Keratinocyte (primary cell): ENCODE results near the gene FAM20C. TPM values are rescaled to one million over a fixed set of nuclear protein-coding genes. Genes with fewer than 3 reads are reported as not detected.
A peak's percentile ranks its signal among the peaks of the same experiment; 100 is the strongest.

Source experiments
- DNase-seq: peaks from one replicate; pipeline ENCODE4 v3.0.0-alpha.2; 2011; ENCODE audit warnings: low read depth, missing footprints, low spot score
- FAIRE-seq: peaks from 2 replicates; lab custom pipeline; 2011; peaks lifted over from hg19 to GRCh38; lab: Jason Lieb, UNC
- H2AFZ ChIP-seq: 2 replicates; pipeline ENCODE4 v1.6.0; 2012; ENCODE audit warnings: low read length, control low read depth, inconsistent platforms; ENCODE audit not compliant: control insufficient read depth
- H3K27ac ChIP-seq: 2 replicates; pipeline ENCODE4 v1.5.1; 2011; ENCODE audit warnings: low read length; ENCODE audit not compliant: control insufficient read depth, insufficient read depth
- H3K27me3 ChIP-seq: 3 replicates; pipeline ENCODE4 v1.6.0; 2011; ENCODE audit warnings: low read length; ENCODE audit not compliant: control insufficient read depth, insufficient read depth; ENCODE audit errors: extremely low read depth
- H3K36me3 ChIP-seq, 2 experiments: 2 replicates in 1 of 2; 3 replicates in 1 of 2; pipeline ENCODE4 v1.5.1; 2011; ENCODE audit warnings: low read length in 2 of 2, mild to moderate bottlenecking in 1 of 2; ENCODE audit not compliant: control insufficient read depth in 2 of 2, insufficient read depth in 2 of 2; ENCODE audit errors: extremely low read depth in 1 of 2
- H3K4me1 ChIP-seq: 3 replicates; pipeline ENCODE4 v1.5.1; 2011; ENCODE audit warnings: low read length; ENCODE audit not compliant: control insufficient read depth, insufficient read depth; ENCODE audit errors: extremely low read depth
- H3K4me2 ChIP-seq: 3 replicates; pipeline ENCODE4 v1.6.0; 2011; ENCODE audit warnings: low read depth, low read length; ENCODE audit not compliant: control insufficient read depth, insufficient read depth; ENCODE audit errors: extremely low read depth
- H3K4me3 ChIP-seq, 3 experiments: fragments of 200-600 bp in 1 of 3; sonication (generic) in 1 of 3; 2 replicates in 2 of 3; 3 replicates in 1 of 3; pipeline ENCODE4 v1.5.1; 2011 to 2016; ENCODE audit warnings: low read length in 3 of 3, mild to moderate bottlenecking in 3 of 3, control low read depth in 2 of 3, inconsistent platforms in 1 of 3, low read depth in 1 of 3, mixed read lengths in 1 of 3, mixed run types in 1 of 3, moderate library complexity in 1 of 3; ENCODE audit not compliant: control insufficient read depth in 2 of 3, insufficient read depth in 2 of 3; ENCODE audit errors: extremely low read depth in 1 of 3
- H3K79me2 ChIP-seq: 2 replicates; pipeline ENCODE4 v1.6.0; 2012; ENCODE audit warnings: low read length; ENCODE audit not compliant: control insufficient read depth, insufficient read depth
- H3K9ac ChIP-seq: 3 replicates; pipeline ENCODE4 v1.6.0; 2011; ENCODE audit warnings: low read length; ENCODE audit not compliant: control insufficient read depth, insufficient read depth; ENCODE audit errors: extremely low read depth
- H3K9me1 ChIP-seq: 3 replicates; pipeline ENCODE4 v1.6.0; 2011; ENCODE audit warnings: low read length; ENCODE audit not compliant: control insufficient read depth, insufficient read depth; ENCODE audit errors: extremely low read depth
- H3K9me3 ChIP-seq: 2 replicates; pipeline ENCODE4 v1.5.1; 2012; ENCODE audit warnings: low read depth, low read length; ENCODE audit not compliant: control insufficient read depth
- H4K20me1 ChIP-seq: 3 replicates; pipeline ENCODE4 v1.6.0; 2011; ENCODE audit warnings: low read length; ENCODE audit not compliant: control insufficient read depth, insufficient read depth; ENCODE audit errors: extremely low read depth
- CTCF ChIP-seq, 3 experiments: IDR thresholded peaks in 1 of 3; conservative IDR thresholded peaks in 1 of 3; optimal IDR thresholded peaks in 1 of 3; 2 replicates in 2 of 3; 3 replicates in 1 of 3; pipeline versions ENCODE3 to v1.5.1; 2011; ENCODE audit warnings: low read length in 3 of 3, mild to moderate bottlenecking in 3 of 3, moderate library complexity in 2 of 3, control low read depth in 1 of 3, inconsistent platforms in 1 of 3; ENCODE audit not compliant: insufficient read depth in 2 of 3; ENCODE audit errors: extremely low read depth in 1 of 3
- EZH2 ChIP-seq: IDR thresholded peaks from one replicate; pipeline ENCODE4 v1.6.1; 2012; ENCODE audit warnings: inconsistent platforms, mild to moderate bottlenecking, low read length, moderate library complexity
- dilution Hi-C: fragments of 300-500 bp; cut with MboI; formaldehyde crosslinking; loops from one replicate; pipeline ENCODE4 v1.7.0; 2020; ENCODE audit warnings: low sequenced_read_pairs; ENCODE audit not compliant: extremely low pct_ligation_motif_present
- polyA plus RNA-seq, 5 experiments: library from polyadenylated mRNA; depleted of rRNA in 3 of 5; stranded (reverse) in 3 of 5; stranded (forward) in 1 of 5; unstranded in 1 of 5; fragments of >200 nt; gene quantifications; 1 replicate in 1 of 5; 2 replicates in 3 of 5; 3 replicates in 1 of 5; pipeline versions ENCODE4 v1.2.1 to v1.2.3, GENCODE V29; 2011 to 2012; ENCODE audit warnings: missing spikeins in 2 of 5, low read depth in 1 of 5, low replicate concordance in 1 of 5

Gene FAM20C
- polyA plus RNA-seq, 1 donor (not counting 4 experiments of a cell fraction or from before 2014, with no cell fraction given) = 3.8 TPM

- dilution Hi-C loops = no loop called here
- Histone ChIP-seq H3K9ac (no peak overlapping the region), H3K36me3 (no peaks in the 10 kb centered on the region), H3K4me1 (peaks cover 25% of the 10 kb centered on the region), H3K4me2 (no peak overlapping the region), H3K27me3 (no peaks in the 10 kb centered on the region), H3K79me2 (no peaks in the 10 kb centered on the region), H3K4me3 (no peak overlapping the region), H2AFZ (no peak overlapping the region), H3K9me3 (no peaks in the 10 kb centered on the region), H3K27ac (no peak overlapping the region), H4K20me1 (no peaks in the 10 kb centered on the region), H3K9me1 (no peaks in the 10 kb centered on the region)
- DNase-seq = no peak
- TF ChIP-seq EZH2 (no peak), CTCF (optimal IDR thresholded peaks at IDR 0.05 in 1 of 3, IDR thresholded peaks at IDR 0.05 in 1 of 3, conservative IDR thresholded peaks at IDR 0.05 in 1 of 3; ENCODE audit: extremely low read depth in 1 of 3, insufficient read depth in 2 of 3, low read length in 3 of 3) (no peak)
- FAIRE-seq = no peak
These were observed 40.3 kb downstream of the FAM20C start for GRCh38 chr7:232410-233248.

GRCh38 chr7:233249-234035 is 41.1 kb downstream of the FAM20C start:
- Histone ChIP-seq H3K4me1 (peaks cover 25% of the 10 kb centered on the region), H3K79me2 (no peaks in the 10 kb centered on the region), H3K4me2 (peak overlapping the region; percentile 80), H3K36me3 (no peaks in the 10 kb centered on the region), H3K9ac (peak overlapping the region; percentile 54), H4K20me1 (no peaks in the 10 kb centered on the region), H3K9me1 (no peaks in the 10 kb centered on the region), H2AFZ (no peak overlapping the region), H3K4me3 (no peak overlapping the region), H3K27ac (no peak overlapping the region), H3K9me3 (no peaks in the 10 kb centered on the region), H3K27me3 (no peaks in the 10 kb centered on the region)
- no peak for TF ChIP-seq CTCF (optimal IDR thresholded peaks at IDR 0.05 in 1 of 3, IDR thresholded peaks at IDR 0.05 in 1 of 3, conservative IDR thresholded peaks at IDR 0.05 in 1 of 3; ENCODE audit: extremely low read depth in 1 of 3, insufficient read depth in 2 of 3, low read length in 3 of 3)
- no peak for TF ChIP-seq EZH2
- FAIRE-seq = no peak
- DNase-seq = no peak
- dilution Hi-C loops = no loop called here
